Measurements from ENCODE around the gene OR7G1.

DNA sequence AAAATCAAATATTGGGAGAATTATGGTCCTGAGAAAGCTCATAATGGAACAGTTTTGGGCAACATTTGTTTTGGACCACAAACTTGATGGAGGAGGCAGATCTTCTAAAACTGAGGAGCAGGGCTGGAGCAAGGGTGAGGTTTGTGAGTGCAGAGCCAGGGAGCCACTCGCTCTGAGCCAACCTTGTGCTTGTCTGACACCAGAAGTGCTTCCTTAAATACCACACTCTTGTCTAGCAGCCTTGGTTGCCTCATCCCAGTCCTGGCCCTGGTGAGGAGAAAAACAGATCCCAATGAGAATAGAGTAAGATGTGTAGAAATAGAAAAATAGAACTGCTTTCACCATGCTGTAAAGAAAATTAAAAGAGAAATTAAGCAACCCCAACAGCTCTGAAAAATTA lies 31.3 kb upstream of the OR7G1 start:
- TF ChIP-seq, protein P1, sequence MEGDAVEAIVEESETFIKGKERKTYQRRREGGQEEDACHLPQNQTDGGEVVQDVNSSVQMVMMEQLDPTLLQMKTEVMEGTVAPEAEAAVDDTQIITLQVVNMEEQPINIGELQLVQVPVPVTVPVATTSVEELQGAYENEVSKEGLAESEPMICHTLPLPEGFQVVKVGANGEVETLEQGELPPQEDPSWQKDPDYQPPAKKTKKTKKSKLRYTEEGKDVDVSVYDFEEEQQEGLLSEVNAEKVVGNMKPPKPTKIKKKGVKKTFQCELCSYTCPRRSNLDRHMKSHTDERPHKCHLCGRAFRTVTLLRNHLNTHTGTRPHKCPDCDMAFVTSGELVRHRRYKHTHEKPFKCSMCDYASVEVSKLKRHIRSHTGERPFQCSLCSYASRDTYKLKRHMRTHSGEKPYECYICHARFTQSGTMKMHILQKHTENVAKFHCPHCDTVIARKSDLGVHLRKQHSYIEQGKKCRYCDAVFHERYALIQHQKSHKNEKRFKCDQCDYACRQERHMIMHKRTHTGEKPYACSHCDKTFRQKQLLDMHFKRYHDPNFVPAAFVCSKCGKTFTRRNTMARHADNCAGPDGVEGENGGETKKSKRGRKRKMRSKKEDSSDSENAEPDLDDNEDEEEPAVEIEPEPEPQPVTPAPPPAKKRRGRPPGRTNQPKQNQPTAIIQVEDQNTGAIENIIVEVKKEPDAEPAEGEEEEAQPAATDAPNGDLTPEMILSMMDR (IDR thresholded peaks at IDR 0.05; ENCODE audit: low read length), result no peak
- TF ChIP-seq EZH2 (IDR thresholded peaks at IDR 0.05; ENCODE audit: borderline replicate concordance, low read length), result no peak
